ENCODE measurements around the gene CYP19A1.

Gene CYP19A1

DNA sequence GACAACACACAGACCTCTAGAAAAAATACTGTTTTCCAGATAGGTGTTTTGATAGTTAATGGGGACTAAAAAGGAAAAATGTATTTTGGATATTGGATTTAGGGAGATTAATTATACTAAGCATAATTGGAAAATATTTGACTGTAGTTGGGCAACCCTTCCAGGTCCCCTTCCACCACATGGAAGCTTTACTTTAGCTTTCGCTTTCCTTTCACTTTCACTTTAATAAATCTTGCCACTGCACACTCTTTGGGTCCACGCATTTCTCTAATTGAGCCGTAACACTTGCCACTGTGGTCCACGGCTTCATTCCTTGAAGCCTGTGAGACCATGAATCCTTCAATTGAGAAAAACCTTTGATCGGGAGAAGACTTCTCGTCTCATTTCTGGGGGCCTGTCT lies 18.6 kb upstream of the CYP19A1 start:
- no peak for DNase-seq

DNA sequence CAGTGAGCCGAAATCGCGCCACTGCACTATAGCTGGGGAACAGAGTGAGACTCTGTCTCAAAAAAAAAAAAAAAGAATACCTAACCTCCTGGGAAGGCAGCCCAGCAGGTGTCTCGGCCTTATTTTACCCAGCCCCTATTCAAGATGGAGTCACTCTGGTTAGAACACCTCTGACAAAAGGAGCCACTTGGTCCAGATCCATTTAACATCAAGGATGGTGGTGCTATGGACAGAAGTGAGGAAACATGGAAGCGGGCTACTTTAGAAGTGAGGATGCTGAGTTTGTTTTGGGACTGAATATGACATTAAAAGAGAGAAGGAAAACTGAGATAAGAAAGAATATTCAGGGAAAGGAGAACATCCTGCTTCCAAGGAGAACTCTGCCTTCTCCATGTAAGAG lies 17.8 kb upstream of the CYP19A1 start:
- DNase-seq, result no peak

DNA sequence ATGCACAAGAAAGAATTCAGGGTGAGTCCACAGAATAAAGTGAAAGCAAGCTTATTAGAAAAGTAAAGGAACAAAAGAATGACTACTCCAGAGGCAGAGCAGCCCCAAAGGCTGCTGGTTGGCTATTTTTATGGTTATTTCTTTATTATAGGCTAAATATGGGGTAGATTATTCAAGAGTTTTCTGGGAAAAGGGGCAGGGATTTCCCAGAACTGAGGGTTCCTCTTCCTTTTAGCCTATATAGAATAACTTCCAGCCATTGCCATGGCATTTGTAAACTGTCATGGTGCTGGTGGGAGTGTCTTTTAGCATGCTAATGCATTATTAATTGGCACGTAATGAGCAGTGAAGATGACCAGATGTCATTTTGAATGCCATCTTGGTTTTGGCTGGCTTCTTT lies 16.7 kb upstream of the CYP19A1 start:
- DNase-seq, result no peak

DNA sequence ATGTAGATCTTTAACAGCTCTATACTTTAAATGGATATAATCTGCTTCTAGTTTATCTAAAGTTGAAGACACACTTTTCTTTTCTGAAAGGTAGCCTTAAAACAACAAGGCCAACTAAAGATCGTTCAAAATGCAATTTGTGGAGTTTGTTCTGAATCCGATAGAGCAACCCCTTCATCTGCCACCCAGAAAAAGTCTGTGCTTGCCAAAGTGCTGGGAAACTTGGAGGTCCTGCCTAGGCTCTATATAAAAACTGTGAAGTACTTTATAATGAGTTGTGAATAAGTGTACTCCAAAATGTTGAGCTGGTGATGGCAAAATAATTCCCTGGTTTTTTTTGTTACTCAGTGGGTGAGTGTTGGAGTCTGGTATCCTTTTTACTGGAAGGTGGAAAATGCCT lies 15.6 kb upstream of the CYP19A1 start:
- DNase-seq, result no peak

DNA sequence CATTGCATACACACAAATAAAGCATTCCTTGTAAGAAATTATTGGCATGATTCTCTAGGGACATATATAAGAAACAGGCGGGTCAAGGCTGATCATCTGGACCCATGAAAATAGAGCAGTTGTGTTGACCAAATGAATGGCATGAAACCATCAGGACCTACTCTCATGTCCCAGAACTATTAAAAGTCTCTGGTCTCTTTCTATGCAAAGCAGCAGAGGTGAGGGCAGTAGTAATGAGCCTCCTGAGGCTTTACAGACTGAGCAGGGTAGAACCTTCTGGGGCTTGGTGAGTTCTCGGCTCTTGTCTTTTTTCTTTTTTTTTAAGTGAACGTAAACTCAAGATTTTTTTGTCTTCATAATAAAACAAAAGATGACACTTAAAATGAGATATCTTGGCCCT lies 12.3 kb upstream of the CYP19A1 start:
- DNase-seq, result no peak

DNA sequence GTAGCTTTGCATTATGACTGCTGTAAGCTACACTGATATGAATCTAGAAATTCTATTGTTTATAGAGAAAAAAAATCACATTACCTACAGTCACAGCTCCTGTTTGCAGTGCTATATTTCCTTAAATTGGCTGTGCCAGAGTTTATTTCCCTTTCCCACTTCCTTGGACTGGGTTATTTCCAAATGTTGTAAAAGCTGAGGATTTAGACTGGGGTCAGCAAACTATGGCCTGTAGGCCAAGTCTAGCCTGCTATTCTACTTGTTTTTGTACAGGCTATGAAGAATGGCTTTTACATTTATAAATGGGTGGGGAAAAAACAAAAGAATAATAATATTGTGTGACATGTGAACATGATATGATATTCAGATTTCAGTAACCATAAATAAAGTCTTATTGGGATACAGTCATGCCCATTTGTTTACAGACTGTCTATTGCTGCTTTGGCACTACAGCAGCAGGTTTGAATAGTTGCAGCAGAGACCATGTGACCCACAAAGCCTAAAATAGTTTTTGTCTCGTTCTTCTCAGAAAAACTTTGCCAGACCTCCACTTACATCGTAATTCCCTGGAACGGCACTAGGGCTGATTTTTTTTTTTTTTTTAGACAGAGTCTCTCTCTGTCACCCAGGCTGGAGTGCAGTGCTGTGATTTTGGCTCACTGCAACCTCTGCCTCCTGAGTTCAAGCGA lies 10.9 kb upstream of the CYP19A1 start:
- DNase-seq, result no peak

DNA sequence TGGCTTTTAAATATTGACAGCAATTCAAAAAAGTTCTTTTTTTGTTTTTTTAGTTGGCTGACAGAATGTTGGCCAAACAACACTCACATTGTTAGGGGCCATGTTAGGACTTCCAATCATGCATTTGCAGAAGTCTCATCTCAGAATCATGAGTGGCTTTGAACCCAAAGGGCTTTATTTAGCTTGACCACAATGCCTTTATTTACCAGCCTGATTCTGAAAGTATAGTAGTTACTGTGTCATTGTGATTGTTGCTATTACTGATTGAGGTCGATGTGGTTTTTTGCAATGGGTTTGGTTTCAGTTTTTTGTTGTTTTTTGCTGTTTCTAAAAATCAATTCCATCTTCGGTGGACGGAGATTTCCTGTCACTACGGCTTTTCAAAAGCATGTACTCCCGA lies 10.3 kb upstream of the CYP19A1 start:
- no peak for DNase-seq

DNA sequence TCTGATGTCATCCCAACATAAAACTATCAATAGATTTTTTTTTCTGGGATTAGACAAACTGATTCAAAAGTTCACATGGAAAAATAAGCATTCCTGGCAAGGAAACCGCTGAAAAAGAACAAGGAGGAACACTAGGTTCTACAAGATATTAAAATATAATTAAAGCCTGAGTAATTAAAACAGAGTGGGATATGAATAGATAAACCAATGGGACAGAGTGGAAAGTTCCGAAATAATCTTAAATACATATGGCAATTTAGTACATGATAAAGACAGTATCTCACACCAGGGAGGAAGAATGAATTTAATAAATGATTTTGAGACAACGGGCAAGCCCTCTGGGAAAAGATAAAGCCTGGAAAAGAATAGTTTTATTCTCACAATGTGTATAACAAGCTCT lies 7.7 kb upstream of the CYP19A1 start:
- no peak for DNase-seq

DNA sequence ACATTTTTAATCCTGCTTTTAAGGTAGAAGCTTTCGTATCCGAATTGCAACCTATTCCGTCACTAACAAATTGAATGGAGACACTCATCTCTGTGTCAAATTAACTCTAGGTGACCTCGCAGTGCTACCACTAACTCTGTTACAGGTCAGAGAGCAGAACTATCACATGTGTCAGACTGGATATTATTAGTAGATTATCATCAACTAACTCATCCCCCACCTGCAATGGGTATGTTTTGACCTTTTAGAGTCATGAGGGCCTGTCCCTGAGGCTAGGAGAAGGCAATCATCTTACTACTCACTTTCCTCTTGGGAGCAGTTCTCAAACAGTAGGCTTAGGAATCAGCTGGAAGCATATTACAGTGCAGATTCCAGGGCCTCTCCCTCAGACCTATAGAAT lies 5.1 kb upstream of the CYP19A1 start:
- DNase-seq, result no peak

DNA sequence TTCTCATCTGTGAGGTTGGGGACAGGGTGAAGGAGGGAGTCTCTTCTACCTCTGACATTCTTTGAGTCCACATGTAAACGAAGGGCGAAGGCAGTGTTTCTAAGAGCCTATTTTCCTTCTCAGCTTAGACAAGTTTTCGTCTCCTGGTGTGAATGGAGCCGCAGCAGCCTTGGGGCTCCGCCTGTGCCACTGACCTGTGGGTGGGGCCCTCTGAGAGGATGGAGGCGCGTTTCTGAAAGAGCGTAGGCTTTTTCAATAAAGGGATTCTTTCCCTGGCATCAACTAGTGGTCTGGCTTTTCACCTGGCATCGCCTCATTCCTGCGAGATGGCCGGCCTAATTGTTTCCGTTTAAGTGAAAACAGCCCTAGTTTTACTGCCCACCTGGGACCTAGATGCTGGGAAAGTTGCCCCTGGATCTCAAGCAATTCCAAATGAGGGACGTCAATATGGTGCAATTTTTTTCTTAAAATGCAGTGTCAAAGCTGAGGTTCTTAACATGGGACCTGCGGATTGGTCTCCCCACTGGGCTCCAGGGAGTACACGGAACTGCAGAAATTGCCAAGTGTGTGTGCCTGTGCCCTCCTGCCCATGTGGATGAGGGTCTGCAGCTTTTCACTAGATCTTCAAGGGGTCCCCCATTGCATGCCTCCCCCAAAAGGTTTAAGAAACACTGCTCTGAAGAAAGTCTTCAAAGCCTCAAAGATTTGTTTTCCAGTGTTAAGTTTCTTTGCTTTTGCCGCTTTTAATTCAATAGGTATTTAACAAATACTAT lies 4.0 kb upstream of the CYP19A1 start:
- no peak for DNase-seq

DNA sequence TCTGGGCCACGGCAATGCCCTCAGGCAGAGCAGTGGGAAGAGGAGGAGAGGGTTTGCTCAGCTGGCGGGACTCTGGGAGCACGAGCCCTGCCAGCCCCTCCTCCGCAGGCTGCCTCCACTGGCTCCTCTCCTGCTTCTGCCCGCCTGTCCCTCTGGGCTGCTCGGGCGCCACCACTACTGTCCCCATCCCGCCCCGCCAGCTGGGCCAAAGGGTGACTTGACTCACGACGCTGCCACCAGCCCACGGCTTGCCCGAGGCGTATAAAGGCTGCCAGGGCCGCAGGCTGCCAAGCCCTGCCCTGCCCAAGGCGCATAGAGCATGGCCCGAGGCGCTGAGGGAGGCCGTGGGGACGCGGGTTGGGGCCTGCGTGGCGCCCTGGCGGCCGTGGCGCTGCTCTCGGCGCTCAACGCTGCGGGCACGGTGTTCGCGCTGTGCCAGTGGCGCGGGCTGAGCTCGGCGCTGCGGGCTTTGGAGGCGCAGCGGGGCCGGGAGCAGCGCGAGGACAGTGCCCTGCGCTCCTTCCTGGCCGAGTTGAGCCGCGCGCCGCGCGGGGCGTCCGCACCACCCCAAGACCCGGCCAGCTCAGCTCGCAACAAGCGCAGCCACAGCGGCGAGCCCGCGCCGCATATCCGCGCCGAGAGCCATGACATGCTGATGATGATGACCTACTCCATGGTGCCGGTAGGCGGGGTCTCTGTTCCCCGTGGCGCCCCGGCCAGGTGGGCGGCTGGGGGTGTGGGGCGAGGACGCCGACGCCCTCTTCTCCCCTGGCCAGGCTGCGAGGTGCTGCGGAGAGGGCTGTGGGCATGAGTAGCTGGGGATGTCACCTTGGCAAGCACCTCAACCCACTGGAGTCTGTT lies 3.2 kb upstream of the CYP19A1 start, which contains the start of gene GLDN:
TSS of gene GLDN (plus strand) at position 290 of the 861 bp plus-strand sequence. CDS start at position 320, 30 bp downstream.
- DNase-seq, result no peak

DNA sequence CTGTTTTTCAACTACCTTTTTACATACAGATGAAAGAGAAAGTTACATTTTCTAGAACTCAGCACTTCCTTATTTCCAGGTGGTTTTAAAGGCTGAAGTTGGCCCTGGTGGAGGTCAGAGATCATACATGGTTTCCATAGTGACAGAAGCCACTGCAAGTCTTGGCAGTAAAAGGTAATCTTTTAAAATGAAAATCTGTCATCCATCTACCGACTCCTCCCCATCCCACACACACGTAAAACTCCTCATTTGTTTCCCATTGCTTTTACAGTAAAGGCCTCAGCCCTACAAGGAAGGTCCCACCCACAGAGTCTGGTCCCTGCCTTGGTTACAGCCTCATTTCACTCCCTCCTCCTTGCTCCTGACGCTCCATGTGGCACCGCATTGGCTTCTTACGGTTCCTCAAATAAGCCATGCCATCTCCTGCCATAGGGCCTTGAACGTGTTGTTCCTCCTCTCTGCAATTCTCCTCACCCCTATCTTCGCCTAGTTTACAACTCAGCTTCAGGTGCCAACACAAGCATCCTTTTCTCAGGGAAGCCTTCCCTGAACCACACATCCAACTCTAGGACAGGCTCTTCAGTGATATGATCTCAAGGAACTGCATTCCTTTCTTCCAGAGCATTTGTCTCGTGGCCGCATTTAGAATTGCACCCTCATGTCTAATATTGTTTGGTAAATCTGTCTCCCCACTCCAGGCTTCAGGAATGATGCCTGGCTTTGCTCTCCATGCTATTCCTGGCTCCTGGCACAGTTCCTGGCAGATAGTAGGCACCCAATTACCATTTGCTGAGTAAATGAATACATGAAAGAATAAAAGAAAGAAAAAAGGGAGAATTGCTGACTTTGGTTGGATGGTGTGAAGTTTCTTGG lies 2.6 kb downstream of the CYP19A1 start:
- no peak for DNase-seq

DNA sequence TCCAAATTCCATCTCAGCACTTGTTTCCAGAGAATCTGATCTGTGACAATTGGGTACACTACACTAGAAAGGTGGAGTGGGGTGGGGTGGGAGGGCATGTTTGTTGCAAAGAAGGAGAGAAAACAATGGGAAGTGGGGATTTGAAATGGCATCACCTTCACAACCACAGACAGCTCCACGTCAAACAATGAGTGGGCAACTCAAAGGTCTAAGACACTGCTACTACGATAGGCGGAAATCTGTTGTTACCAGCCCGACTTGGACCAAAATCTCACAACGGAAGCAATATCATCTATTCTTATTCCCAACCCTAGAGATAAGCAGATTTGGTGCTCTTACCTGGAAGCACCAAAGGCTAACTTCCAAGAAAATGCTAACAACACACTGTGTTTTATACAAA lies 3.3 kb downstream of the CYP19A1 start:
- no peak for DNase-seq

DNA sequence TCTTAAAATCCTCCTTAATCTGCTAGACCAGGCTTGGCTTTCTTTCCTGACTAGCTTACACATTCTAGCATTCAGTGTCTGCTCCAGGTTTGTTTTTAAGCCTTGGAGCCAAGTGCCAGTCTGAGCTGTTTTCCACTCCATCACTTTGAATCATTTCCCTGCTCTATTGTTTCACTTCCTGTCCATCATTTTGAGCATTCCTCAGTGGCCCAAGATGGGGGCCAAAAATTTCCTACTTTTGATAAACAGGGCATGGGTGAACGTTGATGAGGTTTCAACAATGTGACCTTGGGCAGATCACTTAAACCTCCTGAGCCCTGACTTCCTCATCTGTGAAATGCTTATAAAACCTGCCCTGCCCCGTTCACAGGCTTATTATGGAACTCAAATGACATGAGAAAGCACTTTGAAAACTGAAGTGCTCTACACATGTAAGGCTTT lies 4.4 kb downstream of the CYP19A1 start:
- no peak for DNase-seq

DNA sequence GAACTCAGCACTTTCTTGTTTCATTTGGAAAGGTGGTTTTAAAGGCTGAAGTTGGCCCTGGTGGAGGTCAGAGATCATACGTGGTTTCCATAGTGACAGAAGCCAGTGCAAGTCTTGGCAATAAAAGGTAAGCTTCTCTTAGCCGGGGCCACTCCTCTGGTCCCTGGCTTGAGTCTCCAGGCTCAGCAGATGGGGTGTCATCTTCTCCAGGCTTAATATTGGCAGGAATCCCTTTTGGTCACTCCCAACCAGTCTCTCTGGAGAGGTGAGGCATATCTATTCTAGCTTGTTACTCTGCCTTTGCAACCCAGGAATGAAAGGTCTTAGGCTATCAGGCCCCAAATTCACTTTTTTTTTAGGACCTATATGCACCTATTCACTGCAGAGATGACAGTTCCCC lies 4.8 kb downstream of the CYP19A1 start:
- no peak for DNase-seq

DNA sequence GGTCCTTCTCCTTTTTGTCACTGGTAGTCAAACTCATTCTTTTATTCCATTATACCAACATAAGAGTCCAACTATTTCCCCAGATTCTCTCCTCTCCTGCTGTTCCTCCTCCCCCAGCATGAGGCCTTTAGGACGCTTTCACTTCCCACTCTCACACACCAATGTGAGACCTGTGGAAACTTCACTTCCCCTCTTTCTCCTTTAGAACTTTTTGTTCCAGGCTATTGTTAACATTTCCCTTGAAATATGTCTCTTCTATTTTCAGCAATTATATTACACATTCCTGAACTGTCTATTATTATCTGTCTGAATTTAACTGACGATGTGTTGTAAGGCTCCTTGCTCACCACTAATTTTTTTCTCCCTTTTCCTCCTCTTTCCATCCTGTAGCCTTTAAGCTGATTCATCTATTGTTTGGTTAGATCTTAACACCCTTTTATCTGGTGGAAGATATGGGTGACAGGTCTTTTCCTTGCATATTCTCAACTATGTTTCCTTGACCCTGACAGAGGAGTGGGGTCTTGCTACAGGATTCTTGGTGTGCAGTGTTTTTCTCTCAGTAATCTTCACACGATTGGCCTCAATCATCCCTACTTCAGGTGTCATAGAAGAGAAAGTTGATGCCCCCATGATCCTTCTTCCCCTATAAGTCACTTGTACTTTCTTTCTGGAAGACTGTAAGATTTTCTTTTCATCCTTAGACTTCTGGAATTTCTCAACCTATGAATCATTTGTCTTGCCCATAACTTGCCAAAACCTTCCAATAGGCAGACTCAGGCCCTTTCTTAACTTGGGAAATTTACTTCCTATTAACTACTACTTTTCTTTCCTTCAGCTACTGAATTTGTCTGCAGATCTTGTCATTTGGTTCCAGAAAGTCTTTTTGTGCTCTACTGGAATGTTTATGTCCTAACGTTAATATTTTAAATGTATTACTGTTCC lies 5.9 kb downstream of the CYP19A1 start:
- no peak for DNase-seq

DNA sequence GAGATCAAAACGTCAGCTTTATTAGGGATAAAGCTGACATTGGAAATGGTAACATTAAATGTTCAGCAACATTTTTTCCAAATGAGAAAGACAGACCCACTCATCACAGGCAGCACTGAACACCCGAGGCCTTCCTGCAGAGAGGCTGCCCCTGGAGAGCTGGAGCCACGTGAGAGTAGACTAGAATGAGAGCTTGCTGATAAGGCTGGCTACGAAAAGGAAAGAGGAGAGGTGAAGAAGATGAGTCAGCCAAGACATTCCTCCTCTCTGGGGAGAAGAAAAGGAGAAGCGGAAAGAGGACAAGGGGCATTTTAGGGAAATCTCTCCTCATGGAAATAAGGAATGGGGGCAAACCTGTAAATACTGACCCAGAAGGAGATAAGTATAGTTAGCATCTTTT lies 7.3 kb downstream of the CYP19A1 start:
- DNase-seq, result no peak

DNA sequence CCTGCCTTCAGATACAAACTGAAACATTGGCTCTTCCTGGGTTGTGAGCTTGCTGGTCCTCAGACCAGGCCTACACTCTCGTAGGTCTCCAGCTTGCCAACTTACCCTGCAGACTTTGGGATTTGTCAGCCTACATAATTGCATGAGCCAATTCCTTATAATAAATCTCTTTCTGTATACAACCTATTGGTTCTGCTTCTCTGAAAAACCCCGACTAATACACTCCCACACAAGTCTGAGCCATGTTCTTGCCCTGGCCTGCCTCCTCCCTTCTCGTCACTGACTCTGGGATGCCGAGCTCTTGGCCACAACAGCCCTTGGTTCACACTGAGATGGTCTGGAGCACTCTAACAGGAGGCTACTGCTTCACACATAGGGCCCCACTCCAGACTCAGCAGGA lies 9.5 kb downstream of the CYP19A1 start:
- no peak for DNase-seq

DNA sequence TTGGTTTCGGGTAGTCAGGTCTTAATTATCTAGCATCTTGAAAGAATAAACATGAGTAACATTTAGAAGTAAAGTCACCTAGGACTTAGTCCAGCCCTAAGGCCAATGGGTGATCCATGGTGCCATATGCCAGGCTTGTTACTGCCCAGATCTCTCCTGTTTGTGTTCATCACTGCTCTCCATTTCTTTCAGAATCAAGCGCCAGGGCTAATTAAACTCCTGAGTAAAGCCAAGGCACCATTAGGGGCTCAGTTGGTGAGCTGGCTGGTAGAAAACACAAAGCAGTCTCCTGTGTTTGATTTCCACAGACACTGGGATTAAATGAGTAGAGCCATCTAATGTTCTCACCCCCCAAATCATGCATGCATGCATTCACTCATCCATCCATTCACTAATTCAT lies 11.3 kb downstream of the CYP19A1 start:
- no peak for DNase-seq

DNA sequence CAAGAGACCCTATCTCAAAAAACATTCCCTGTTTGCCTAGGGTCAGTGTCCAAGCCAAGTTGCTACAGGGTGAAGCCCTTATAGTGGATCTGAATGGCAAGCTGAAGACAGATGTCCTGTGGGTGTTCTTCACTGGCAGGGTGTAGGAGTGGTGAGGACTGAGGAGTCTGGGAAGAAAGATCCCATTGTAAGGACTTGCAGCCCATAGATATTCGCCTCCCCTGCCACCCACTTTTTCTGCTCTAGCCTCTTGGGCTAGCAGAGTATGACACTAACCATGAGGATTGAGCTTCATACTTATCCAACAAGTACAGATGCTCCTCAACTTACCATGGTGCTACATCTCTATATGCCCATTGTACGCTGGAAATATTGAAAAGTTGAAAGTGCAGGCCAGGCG lies 13.2 kb downstream of the CYP19A1 start:
- DNase-seq, result no peak

DNA sequence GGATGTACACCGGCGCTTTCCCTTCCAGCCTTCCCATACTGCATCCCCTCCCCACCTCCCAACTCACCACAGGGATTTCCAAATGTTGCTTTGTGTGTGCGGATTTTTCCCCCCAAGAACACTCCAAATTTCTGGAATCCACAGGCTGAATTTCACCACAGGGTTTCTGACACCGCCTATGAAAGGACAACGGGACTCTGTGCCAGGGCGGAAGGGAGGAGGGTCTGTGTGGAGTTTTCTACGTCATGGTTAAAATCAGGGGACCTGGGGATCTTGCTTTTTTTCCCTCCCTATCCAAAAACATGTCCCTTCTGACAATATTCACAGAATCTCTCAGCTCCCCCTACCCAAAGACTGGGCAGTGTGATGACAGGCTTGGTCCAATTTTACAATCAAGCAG lies 14.6 kb downstream of the CYP19A1 start:
- DNase-seq, result no peak
